Stimulated activated CD4-positive, alpha-beta T cell treated with anti-CD3 and anti-CD28 coated beads, Interleukin-1b, Interleukin-23, amount 100 ng/mL, for 1 hour (primary cell): Measurements from ENCODE around the gene TRAPPC12.
"Not testable (repeated sequence)": the region's sequence is repeated elsewhere in the genome, so short reads cannot be mapped to it uniquely, and the experiment has no call there.

Experiments
- DNase-seq, 2 donors: peaks; one replicate each; pipeline ENCODE4 v3.0.0-alpha.2; 2020; ENCODE audit warnings: low read depth in 2 of 2

The TRAPPC12 gene

GRCh38 chr2:3379647-3380534, at the start of gene TRAPPC12:
Gene TRAPPC12, plus strand, starts transcription at chr2:3379694. Its CDS starts 7,930 bp downstream, at chr2:3387624.
- DNase-seq = peak; percentile 73 to 89

GRCh38 chr2:3332133-3332532, 47.4 kb upstream of the TRAPPC12 start:
- no peak for DNase-seq

- no peak for DNase-seq
Observed at GRCh38 chr2:3334392-3335345, 44.8 kb upstream of the TRAPPC12 start.

GRCh38 chr2:3336844-3337243, 42.6 kb upstream of the TRAPPC12 start:
- DNase-seq = no peak

GRCh38 chr2:3338340-3338739, 41.2 kb upstream of the TRAPPC12 start:
- no peak for DNase-seq

- no peak for DNase-seq
Observed at GRCh38 chr2:3340144-3340543, 39.4 kb upstream of the TRAPPC12 start.

- DNase-seq = no peak
Observed at GRCh38 chr2:3341336-3341735, 38.2 kb upstream of the TRAPPC12 start.

GRCh38 chr2:3342324-3342723, 37.2 kb upstream of the TRAPPC12 start:
- DNase-seq = no peak

- no peak for DNase-seq
Observed at GRCh38 chr2:3343012-3343411, 36.5 kb upstream of the TRAPPC12 start.

- no peak for DNase-seq
Observed at GRCh38 chr2:3344897-3345296, 34.6 kb upstream of the TRAPPC12 start.

GRCh38 chr2:3345621-3346020, 33.9 kb upstream of the TRAPPC12 start:
- no peak for DNase-seq

- no peak for DNase-seq
Observed at GRCh38 chr2:3348767-3349166, 30.7 kb upstream of the TRAPPC12 start.

- no peak for DNase-seq
Observed at GRCh38 chr2:3349211-3349693, 30.2 kb upstream of the TRAPPC12 start.

GRCh38 chr2:3354986-3355385, 24.5 kb upstream of the TRAPPC12 start:
- no peak for DNase-seq

GRCh38 chr2:3355951-3356569, 23.4 kb upstream of the TRAPPC12 start:
- DNase-seq = no peak

GRCh38 chr2:3356799-3357198, 22.7 kb upstream of the TRAPPC12 start:
- no peak for DNase-seq

- not testable (repeated sequence) for DNase-seq
Observed at GRCh38 chr2:3357446-3357845, 22.0 kb upstream of the TRAPPC12 start.

- no peak for DNase-seq
Observed at GRCh38 chr2:3357926-3358325, 21.6 kb upstream of the TRAPPC12 start.

GRCh38 chr2:3361518-3362389, 17.7 kb upstream of the TRAPPC12 start:
- DNase-seq = no peak

- DNase-seq = no peak
Observed at GRCh38 chr2:3365219-3365618, 14.3 kb upstream of the TRAPPC12 start.

GRCh38 chr2:3368261-3368722, 11.2 kb upstream of the TRAPPC12 start:
- DNase-seq = no peak
